ENCODE results near the gene ANKS6.

DNA sequence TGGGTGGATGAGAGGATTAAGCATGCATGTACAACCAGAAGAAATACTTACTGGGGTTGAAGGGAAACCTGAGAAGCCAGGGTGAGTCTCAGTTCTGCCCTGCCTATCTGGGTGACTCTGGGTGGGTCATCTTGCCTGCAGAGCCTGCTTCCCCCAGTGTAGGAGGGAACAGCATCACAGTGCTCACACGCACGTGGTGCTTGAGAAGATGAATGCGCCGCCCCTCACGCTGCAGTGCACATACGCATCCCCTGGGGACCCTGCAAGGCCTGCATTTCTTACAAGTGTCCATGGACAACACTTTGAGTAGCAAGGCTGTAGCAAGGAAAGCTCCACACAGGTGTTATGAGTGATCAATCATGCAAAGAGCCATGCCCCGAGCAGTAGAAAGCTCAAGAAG lies 68.9 kb downstream of the ANKS6 start:
- TF ChIP-seq, protein P1, sequence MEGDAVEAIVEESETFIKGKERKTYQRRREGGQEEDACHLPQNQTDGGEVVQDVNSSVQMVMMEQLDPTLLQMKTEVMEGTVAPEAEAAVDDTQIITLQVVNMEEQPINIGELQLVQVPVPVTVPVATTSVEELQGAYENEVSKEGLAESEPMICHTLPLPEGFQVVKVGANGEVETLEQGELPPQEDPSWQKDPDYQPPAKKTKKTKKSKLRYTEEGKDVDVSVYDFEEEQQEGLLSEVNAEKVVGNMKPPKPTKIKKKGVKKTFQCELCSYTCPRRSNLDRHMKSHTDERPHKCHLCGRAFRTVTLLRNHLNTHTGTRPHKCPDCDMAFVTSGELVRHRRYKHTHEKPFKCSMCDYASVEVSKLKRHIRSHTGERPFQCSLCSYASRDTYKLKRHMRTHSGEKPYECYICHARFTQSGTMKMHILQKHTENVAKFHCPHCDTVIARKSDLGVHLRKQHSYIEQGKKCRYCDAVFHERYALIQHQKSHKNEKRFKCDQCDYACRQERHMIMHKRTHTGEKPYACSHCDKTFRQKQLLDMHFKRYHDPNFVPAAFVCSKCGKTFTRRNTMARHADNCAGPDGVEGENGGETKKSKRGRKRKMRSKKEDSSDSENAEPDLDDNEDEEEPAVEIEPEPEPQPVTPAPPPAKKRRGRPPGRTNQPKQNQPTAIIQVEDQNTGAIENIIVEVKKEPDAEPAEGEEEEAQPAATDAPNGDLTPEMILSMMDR (IDR thresholded peaks at IDR 0.05; ENCODE audit: low read depth, low read length): no peak
- no peak for TF ChIP-seq MYC (IDR thresholded peaks at IDR 0.05; ENCODE audit: low read depth, low read length)
